Measurements from ENCODE around the gene FERMT1.

FERMT1 gene

GRCh38 chr20:6094063-6094462 is 28.8 kb downstream of the FERMT1 start:
- H3K27ac ChIP-seq (ENCODE audit: low read depth, low read length), result no peak overlapping the region

DNA sequence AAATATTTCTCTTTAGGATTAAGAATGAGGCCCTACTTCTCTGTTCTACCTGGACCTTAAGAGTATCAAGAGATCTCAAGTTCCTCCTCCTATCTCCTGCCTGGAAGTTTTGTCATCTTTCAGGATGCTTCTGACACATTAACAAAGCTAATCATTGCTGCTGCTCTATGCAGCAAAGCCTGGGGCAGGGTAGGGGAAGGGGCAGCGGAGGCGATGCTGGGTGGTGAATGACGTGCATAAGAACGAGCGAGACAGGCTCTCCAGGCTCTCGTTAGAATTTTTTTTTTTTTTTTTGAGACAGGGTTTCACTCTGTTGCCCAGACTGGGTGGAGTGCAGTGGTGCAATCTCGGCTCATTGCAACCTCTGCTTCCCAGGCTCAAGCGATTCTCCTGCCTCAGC is 31.2 kb downstream of the FERMT1 start:
- H3K27ac ChIP-seq (ENCODE audit: low read depth, low read length), result no peak overlapping the region
- no peaks in the 10 kb centered on the region for H3K36me3 ChIP-seq (ENCODE audit: insufficient read depth, low read length)
- no peaks in the 10 kb centered on the region for H3K27me3 ChIP-seq (ENCODE audit: control insufficient read depth in 1 of 2, insufficient read depth in 2 of 2, low read length in 2 of 2)
- no peaks in the 10 kb centered on the region for H3K9me3 ChIP-seq (ENCODE audit: low read length)
- no peak overlapping the region for H3K9ac ChIP-seq (ENCODE audit: low read length)
- H3K4me1 ChIP-seq (ENCODE audit: insufficient read depth, low read length), result no peaks in the 10 kb centered on the region
- no peak overlapping the region for H3K4me3 ChIP-seq (ENCODE audit: low read depth in 1 of 2, low read length in 2 of 2)

More at GRCh38 chr20:6094063-6094462, 28.8 kb downstream of the FERMT1 start:
- Histone ChIP-seq H3K9ac (ENCODE audit: low read length) (no peak overlapping the region), H3K9me3 (ENCODE audit: low read length) (no peaks in the 10 kb centered on the region), H3K27me3 (ENCODE audit: control insufficient read depth in 1 of 2, insufficient read depth in 2 of 2, low read length in 2 of 2) (no peaks in the 10 kb centered on the region), H3K4me1 (ENCODE audit: insufficient read depth, low read length) (no peaks in the 10 kb centered on the region), H3K4me3 (ENCODE audit: low read depth in 1 of 2, low read length in 2 of 2) (no peak overlapping the region), H3K36me3 (ENCODE audit: insufficient read depth, low read length) (no peaks in the 10 kb centered on the region)

- no peaks in the 10 kb centered on the region for H3K27me3 ChIP-seq (ENCODE audit: control insufficient read depth in 1 of 2, insufficient read depth in 2 of 2, low read length in 2 of 2)
- no peaks in the 10 kb centered on the region for H3K36me3 ChIP-seq (ENCODE audit: insufficient read depth, low read length)
- H3K9ac ChIP-seq (ENCODE audit: low read length), result no peak overlapping the region
- no peaks in the 10 kb centered on the region for H3K4me1 ChIP-seq (ENCODE audit: insufficient read depth, low read length)
- no peak overlapping the region for H3K27ac ChIP-seq (ENCODE audit: low read depth, low read length)
- no peak overlapping the region for H3K4me3 ChIP-seq (ENCODE audit: low read depth in 1 of 2, low read length in 2 of 2)
- no peaks in the 10 kb centered on the region for H3K9me3 ChIP-seq (ENCODE audit: low read length)
These were observed 36.0 kb downstream of the FERMT1 start for GRCh38 chr20:6086868-6087267.

DNA sequence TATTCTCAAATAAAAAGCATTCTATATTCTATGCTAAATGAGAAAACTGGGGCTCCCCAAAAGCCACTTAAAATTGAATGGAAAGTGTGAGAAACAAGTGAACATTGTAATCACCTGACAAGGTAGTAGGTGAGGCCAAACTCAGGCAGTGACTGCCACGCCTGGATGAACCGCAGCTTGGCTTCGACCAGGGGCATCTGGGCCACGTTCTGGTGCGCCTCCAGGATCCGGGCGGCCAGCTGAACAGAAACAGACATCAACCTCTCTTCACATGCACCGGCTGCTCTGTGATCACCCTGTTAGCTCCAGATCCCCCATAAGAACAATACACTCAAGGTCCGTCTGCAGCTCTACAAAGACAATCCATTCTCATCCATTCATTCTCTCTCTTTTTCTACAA is 38.9 kb downstream of the FERMT1 start:
- no peaks in the 10 kb centered on the region for H3K9me3 ChIP-seq (ENCODE audit: low read length)
- no peaks in the 10 kb centered on the region for H3K27me3 ChIP-seq (ENCODE audit: control insufficient read depth in 1 of 2, insufficient read depth in 2 of 2, low read length in 2 of 2)
- no peak overlapping the region for H3K27ac ChIP-seq (ENCODE audit: low read depth, low read length)
- H3K36me3 ChIP-seq (ENCODE audit: insufficient read depth, low read length), result no peaks in the 10 kb centered on the region
- H3K4me3 ChIP-seq (ENCODE audit: low read depth in 1 of 2, low read length in 2 of 2), result no peak overlapping the region
- H3K9ac ChIP-seq (ENCODE audit: low read length), result no peak overlapping the region
- H3K4me1 ChIP-seq (ENCODE audit: insufficient read depth, low read length), result no peaks in the 10 kb centered on the region

GRCh38 chr20:6081236-6081635 is 41.6 kb downstream of the FERMT1 start:
- no peaks in the 10 kb centered on the region for H3K9me3 ChIP-seq (ENCODE audit: low read length)
- H3K36me3 ChIP-seq (ENCODE audit: insufficient read depth, low read length), result no peaks in the 10 kb centered on the region
- no peak overlapping the region for H3K9ac ChIP-seq (ENCODE audit: low read length)
- no peaks in the 10 kb centered on the region for H3K27me3 ChIP-seq (ENCODE audit: control insufficient read depth in 1 of 2, insufficient read depth in 2 of 2, low read length in 2 of 2)
- H3K4me3 ChIP-seq (ENCODE audit: low read depth in 1 of 2, low read length in 2 of 2), result no peak overlapping the region
- H3K4me1 ChIP-seq (ENCODE audit: insufficient read depth, low read length), result no peaks in the 10 kb centered on the region
- H3K27ac ChIP-seq (ENCODE audit: low read depth, low read length), result no peak overlapping the region

GRCh38 chr20:6079016-6079415 is 43.8 kb downstream of the FERMT1 start:
- H3K9ac ChIP-seq (ENCODE audit: low read length), result no peak overlapping the region
- H3K27ac ChIP-seq (ENCODE audit: low read depth, low read length), result no peak overlapping the region
- H3K4me1 ChIP-seq (ENCODE audit: insufficient read depth, low read length), result peaks cover 8% of the 10 kb centered on the region
- no peaks in the 10 kb centered on the region for H3K36me3 ChIP-seq (ENCODE audit: insufficient read depth, low read length)
- no peaks in the 10 kb centered on the region for H3K27me3 ChIP-seq (ENCODE audit: control insufficient read depth in 1 of 2, insufficient read depth in 2 of 2, low read length in 2 of 2)
- H3K9me3 ChIP-seq (ENCODE audit: low read length), result no peaks in the 10 kb centered on the region
- H3K4me3 ChIP-seq (ENCODE audit: low read depth in 1 of 2, low read length in 2 of 2), result no peak overlapping the region

GRCh38 chr20:6075428-6076219 is 47.2 kb downstream of the FERMT1 start:
- Histone ChIP-seq H3K4me3 (ENCODE audit: low read depth in 1 of 2, low read length in 2 of 2) (no peak overlapping the region), H3K27me3 (ENCODE audit: control insufficient read depth in 1 of 2, insufficient read depth in 2 of 2, low read length in 2 of 2) (no peaks in the 10 kb centered on the region), H3K4me1 (ENCODE audit: insufficient read depth, low read length) (peaks cover 8% of the 10 kb centered on the region), H3K27ac (ENCODE audit: low read depth, low read length) (no peak overlapping the region), H3K9me3 (ENCODE audit: low read length) (no peaks in the 10 kb centered on the region), H3K9ac (ENCODE audit: low read length) (no peak overlapping the region), H3K36me3 (ENCODE audit: insufficient read depth, low read length) (no peaks in the 10 kb centered on the region)

GRCh38 chr20:6074784-6075183 is 48.0 kb downstream of the FERMT1 start:
- H3K27me3 ChIP-seq (ENCODE audit: control insufficient read depth in 1 of 2, insufficient read depth in 2 of 2, low read length in 2 of 2), result no peaks in the 10 kb centered on the region
- H3K4me1 ChIP-seq (ENCODE audit: insufficient read depth, low read length), result peaks cover 8% of the 10 kb centered on the region
- no peaks in the 10 kb centered on the region for H3K36me3 ChIP-seq (ENCODE audit: insufficient read depth, low read length)
- no peak overlapping the region for H3K4me3 ChIP-seq (ENCODE audit: low read depth in 1 of 2, low read length in 2 of 2)
- no peak overlapping the region for H3K27ac ChIP-seq (ENCODE audit: low read depth, low read length)
- H3K9me3 ChIP-seq (ENCODE audit: low read length), result no peaks in the 10 kb centered on the region
- no peak overlapping the region for H3K9ac ChIP-seq (ENCODE audit: low read length)

DNA sequence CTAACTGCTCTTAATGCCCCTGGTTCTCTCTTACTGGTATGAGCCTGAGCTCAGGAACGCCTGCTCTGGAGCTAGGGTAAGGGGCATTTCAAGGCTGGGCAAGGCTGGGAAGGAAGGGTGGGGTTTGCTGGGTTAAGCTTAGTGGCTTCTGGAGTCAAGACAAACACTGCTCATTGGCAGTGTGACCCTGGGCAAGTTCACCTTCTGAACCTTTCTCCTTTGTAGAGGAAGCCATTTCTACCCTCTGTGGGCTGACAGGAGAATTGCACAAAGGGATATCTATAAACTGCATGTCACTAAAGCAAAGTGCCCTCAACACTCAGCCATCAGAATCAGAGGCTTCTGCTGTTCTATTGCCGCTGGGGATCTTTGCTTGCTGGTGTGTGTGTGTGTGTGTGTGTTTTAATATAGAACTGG is 48.7 kb downstream of the FERMT1 start:
- no peak overlapping the region for H3K27ac ChIP-seq (ENCODE audit: low read depth, low read length)
- no peaks in the 10 kb centered on the region for H3K9me3 ChIP-seq (ENCODE audit: low read length)
- no peaks in the 10 kb centered on the region for H3K36me3 ChIP-seq (ENCODE audit: insufficient read depth, low read length)
- no peak overlapping the region for H3K4me3 ChIP-seq (ENCODE audit: low read depth in 1 of 2, low read length in 2 of 2)
- peaks cover 8% of the 10 kb centered on the region for H3K4me1 ChIP-seq (ENCODE audit: insufficient read depth, low read length)
- H3K27me3 ChIP-seq (ENCODE audit: control insufficient read depth in 1 of 2, insufficient read depth in 2 of 2, low read length in 2 of 2), result no peaks in the 10 kb centered on the region
- no peak overlapping the region for H3K9ac ChIP-seq (ENCODE audit: low read length)

DNA sequence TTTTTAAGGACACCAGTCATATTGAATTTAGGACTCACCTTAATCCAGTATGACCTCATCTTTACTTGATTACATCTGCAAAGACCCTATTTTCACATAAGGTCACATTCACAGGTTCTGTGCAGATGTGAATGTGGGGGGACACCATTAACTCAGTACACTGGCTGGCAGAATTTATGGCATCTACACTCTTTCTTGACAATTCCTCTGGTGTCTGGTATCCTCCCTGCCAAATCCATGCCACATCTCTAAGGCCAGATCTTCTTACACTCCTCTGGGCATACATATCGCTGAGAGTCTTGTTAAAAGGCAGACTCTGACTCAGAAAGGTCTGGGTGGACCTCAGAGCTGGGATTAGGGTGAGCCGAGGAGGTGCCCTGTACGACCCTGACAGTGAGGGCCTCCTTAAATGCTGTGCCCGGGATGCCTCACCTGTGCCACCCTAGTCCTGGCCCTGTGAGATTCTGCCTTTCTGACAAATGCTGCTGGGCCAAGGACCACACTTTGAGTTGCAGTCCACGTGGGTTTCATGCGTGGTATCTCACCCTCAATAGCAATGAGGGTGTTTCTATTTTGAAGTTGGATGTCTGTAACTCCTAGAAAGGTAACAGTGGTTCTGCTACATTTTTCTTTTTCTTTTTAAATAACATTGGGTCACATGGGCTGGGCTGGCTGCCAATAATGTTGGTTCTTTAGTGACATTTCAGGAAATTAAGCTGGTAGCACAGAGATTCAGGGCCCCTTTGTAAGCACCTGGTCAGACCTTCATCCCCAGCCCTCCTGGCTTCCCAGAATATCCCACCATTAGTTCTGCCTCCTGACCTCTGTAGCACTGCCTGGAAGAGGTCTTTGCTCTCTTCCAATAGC is 51.8 kb downstream of the FERMT1 start:
- Histone ChIP-seq H3K27ac (ENCODE audit: low read depth, low read length) (no peak overlapping the region), H3K4me1 (ENCODE audit: insufficient read depth, low read length) (peaks cover 8% of the 10 kb centered on the region)

DNA sequence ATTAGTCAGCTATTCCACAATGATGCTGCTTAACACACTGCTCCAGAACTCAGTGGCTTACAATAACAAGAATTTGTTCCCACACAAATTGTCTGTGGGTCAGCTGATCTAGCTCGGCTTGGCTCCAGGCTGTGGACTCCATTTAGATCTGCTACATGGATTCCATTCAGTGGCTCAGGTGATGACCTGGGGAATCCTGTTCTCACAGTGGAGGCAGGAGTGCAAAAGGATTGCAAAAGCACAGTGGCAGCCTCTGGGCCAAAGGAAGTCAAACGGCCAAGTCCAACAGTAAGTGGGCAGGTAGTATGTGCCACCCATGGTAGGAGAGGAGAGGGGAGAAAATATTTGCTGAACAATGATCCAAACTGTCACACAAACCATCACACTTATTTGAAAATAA is 53.2 kb downstream of the FERMT1 start:
- no peak overlapping the region for H3K9ac ChIP-seq (ENCODE audit: low read length)
- H3K27ac ChIP-seq (ENCODE audit: low read depth, low read length), result no peak overlapping the region
- no peak overlapping the region for H3K4me3 ChIP-seq (ENCODE audit: low read depth in 1 of 2, low read length in 2 of 2)
- no peaks in the 10 kb centered on the region for H3K27me3 ChIP-seq (ENCODE audit: control insufficient read depth in 1 of 2, insufficient read depth in 2 of 2, low read length in 2 of 2)
- H3K36me3 ChIP-seq (ENCODE audit: insufficient read depth, low read length), result no peaks in the 10 kb centered on the region
- H3K4me1 ChIP-seq (ENCODE audit: insufficient read depth, low read length), result no peaks in the 10 kb centered on the region
- H3K9me3 ChIP-seq (ENCODE audit: low read length), result no peaks in the 10 kb centered on the region

More for the DNA sequence above, 51.8 kb downstream of the FERMT1 start:
- Histone ChIP-seq H3K27me3 (ENCODE audit: control insufficient read depth in 1 of 2, insufficient read depth in 2 of 2, low read length in 2 of 2) (no peaks in the 10 kb centered on the region), H3K9me3 (ENCODE audit: low read length) (no peaks in the 10 kb centered on the region), H3K9ac (ENCODE audit: low read length) (no peak overlapping the region), H3K4me3 (ENCODE audit: low read depth in 1 of 2, low read length in 2 of 2) (no peak overlapping the region), H3K36me3 (ENCODE audit: insufficient read depth, low read length) (no peaks in the 10 kb centered on the region)
